ENCODE results near the gene EFNB2. TPM values are rescaled to one million over a fixed set of nuclear protein-coding genes. Genes with fewer than 3 reads are reported as not detected.

EFNB2 gene
- total RNA-seq, 1 experiment from 2014 or later: 4.7 TPM

DNA sequence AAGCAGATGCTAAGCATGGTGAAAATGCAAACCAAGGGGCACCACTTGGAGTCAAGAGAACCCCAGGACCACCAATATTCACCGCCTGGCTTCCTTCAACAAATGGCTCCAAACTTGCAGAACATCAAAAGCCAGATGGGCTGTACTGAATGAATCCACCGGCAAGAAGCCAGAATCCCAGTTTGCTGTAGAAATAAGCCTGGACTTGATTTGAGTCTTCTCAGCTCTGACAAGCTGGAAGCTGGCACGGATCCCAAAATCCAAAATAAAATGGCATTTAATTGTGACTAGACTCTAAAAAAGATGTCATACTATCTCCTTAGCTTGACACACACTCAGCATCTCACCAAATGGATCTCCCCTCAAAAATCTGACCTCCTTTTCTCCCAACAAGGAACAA, 11.9 kb downstream of the EFNB2 start:
- POLR2A ChIA-PET: no interaction called here

DNA sequence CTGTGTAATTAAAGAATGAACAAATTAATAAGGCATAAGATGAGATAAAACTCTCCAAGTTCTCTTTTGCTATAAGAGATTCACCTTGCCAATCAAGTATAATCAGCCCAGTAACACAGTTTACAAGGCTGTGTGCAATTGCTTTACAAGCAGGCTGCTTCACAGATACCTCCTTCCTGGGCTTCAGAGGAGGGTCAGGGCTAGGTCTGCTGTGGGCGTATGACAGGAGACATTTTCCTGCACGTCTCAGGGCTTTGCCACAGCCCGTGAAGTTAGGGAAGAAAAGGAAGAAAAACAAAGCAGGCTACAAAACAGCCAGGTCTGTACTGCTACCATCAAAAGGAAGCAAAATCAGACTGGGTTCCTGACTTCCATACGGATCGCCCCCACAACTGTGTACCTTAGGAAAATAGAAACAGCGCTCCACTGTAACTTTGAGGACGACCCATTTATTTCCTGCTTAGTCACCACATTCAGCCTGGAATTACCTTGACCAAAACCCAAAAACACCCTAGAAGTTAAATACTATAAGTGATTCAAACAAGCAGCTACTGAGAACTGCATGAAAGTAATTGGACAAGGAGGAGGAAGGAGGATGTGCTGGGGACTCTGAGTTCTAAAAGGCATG, 12.4 kb downstream of the EFNB2 start:
- no peak overlapping the region for H3K4me3 ChIP-seq (ENCODE audit: low read depth in 2 of 2, low read length in 2 of 2)
- in situ Hi-C loops (cut with HindIII; ENCODE audit: low pct_unique_long_range_greater_than_20kb, low sequenced_read_pairs): no loop called here
- POLR2A ChIA-PET: no interaction called here

More for the DNA sequence above, 11.9 kb downstream of the EFNB2 start:
- no peak for TF ChIP-seq TCF7L2 (IDR thresholded peaks at IDR 0.05; ENCODE audit: low read depth, low read length)
- no peak for TF ChIP-seq SIN3A (IDR thresholded peaks at IDR 0.05; ENCODE audit: borderline replicate concordance, insufficient read depth, low read depth, low read length)
- TF ChIP-seq POLR2AphosphoS5 (IDR thresholded peaks at IDR 0.05; ENCODE audit: low read depth, low read length): no peak
- TF ChIP-seq, protein P1, sequence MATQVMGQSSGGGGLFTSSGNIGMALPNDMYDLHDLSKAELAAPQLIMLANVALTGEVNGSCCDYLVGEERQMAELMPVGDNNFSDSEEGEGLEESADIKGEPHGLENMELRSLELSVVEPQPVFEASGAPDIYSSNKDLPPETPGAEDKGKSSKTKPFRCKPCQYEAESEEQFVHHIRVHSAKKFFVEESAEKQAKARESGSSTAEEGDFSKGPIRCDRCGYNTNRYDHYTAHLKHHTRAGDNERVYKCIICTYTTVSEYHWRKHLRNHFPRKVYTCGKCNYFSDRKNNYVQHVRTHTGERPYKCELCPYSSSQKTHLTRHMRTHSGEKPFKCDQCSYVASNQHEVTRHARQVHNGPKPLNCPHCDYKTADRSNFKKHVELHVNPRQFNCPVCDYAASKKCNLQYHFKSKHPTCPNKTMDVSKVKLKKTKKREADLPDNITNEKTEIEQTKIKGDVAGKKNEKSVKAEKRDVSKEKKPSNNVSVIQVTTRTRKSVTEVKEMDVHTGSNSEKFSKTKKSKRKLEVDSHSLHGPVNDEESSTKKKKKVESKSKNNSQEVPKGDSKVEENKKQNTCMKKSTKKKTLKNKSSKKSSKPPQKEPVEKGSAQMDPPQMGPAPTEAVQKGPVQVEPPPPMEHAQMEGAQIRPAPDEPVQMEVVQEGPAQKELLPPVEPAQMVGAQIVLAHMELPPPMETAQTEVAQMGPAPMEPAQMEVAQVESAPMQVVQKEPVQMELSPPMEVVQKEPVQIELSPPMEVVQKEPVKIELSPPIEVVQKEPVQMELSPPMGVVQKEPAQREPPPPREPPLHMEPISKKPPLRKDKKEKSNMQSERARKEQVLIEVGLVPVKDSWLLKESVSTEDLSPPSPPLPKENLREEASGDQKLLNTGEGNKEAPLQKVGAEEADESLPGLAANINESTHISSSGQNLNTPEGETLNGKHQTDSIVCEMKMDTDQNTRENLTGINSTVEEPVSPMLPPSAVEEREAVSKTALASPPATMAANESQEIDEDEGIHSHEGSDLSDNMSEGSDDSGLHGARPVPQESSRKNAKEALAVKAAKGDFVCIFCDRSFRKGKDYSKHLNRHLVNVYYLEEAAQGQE (IDR thresholded peaks at IDR 0.05; ENCODE audit: insufficient read depth in 1 of 2, low read depth in 2 of 2, low read length in 1 of 2): no peak
- TF ChIP-seq CTCF (IDR thresholded peaks at IDR 0.05): no peak
- Histone ChIP-seq H3K27me3 (ENCODE audit: control insufficient read depth, insufficient read depth, low read length) (no peaks in the 10 kb centered on the region), H3K4me1 (ENCODE audit: control insufficient read depth, insufficient read depth, low read length) (no peaks in the 10 kb centered on the region; the same call in 1 of the 2 replicates), H3K27ac (ENCODE audit: low read length) (no peak overlapping the region), H3K4me3 (ENCODE audit: low read depth in 2 of 2, low read length in 2 of 2) (no peak overlapping the region), H3K36me3 (ENCODE audit: control insufficient read depth, insufficient read depth, low read length) (no peaks in the 10 kb centered on the region), H3K9me3 (ENCODE audit: control insufficient read depth, insufficient read depth, low read depth, low read length) (no peaks in the 10 kb centered on the region)
- CTCF ChIA-PET: no interaction called here
- intact Hi-C loops (cut with micrococcal nuclease; ENCODE audit: unreplicated experiment) (no loop called here), in situ Hi-C loops (cut with HindIII; ENCODE audit: low pct_unique_long_range_greater_than_20kb, low sequenced_read_pairs) (no loop called here)
- no peak for DNase-seq (ENCODE audit: low read depth, low spot score)
- ATAC-seq: no peak
- BruUV-seq (replicated peaks): no TSS peak

More for the DNA sequence above, 12.4 kb downstream of the EFNB2 start:
- intact Hi-C loops (cut with micrococcal nuclease; ENCODE audit: unreplicated experiment): no loop called here
- no TSS peak for BruUV-seq (replicated peaks)
- CTCF ChIA-PET: no interaction called here
- no peaks in the 10 kb centered on the region for H3K9me3 ChIP-seq (ENCODE audit: control insufficient read depth, insufficient read depth, low read depth, low read length)
- DNase-seq (ENCODE audit: low read depth, low spot score) (no peak), ATAC-seq (no peak)
- no peak overlapping the region for H3K27ac ChIP-seq (ENCODE audit: low read length)
- H3K4me1 ChIP-seq (ENCODE audit: control insufficient read depth, insufficient read depth, low read length): no peaks in the 10 kb centered on the region; the same call in 1 of the 2 replicates
- H3K36me3 ChIP-seq (ENCODE audit: control insufficient read depth, insufficient read depth, low read length): no peaks in the 10 kb centered on the region
- no peak for TF ChIP-seq POLR2AphosphoS5 (IDR thresholded peaks at IDR 0.05; ENCODE audit: low read depth, low read length)
- TF ChIP-seq, protein P1 (IDR thresholded peaks at IDR 0.05; ENCODE audit: insufficient read depth in 1 of 2, low read depth in 2 of 2, low read length in 1 of 2): no peak
- no peak for TF ChIP-seq TCF7L2 (IDR thresholded peaks at IDR 0.05; ENCODE audit: low read depth, low read length)
- no peak for TF ChIP-seq SIN3A (IDR thresholded peaks at IDR 0.05; ENCODE audit: borderline replicate concordance, insufficient read depth, low read depth, low read length)
- no peaks in the 10 kb centered on the region for H3K27me3 ChIP-seq (ENCODE audit: control insufficient read depth, insufficient read depth, low read length)
